Prostate gland (tissue), 2 donors: ENCODE data around the gene FRRS1L. TPM values are rescaled to one million over a fixed set of nuclear protein-coding genes. Genes with fewer than 3 reads are reported as not detected.

Source experiments
- DNase-seq: peaks from one replicate; pipeline ENCODE4 v3.0.0-alpha.2; 2019; ENCODE audit warnings: low spot score
- H3K27ac ChIP-seq, 2 donors: fragments of 200-600 bp; sonication (generic); 2 replicates each; pipeline ENCODE4 v1.5.1; 2017 to 2019
- H3K27me3 ChIP-seq: fragments of 200-600 bp; sonication (generic); replicated peaks from 2 replicates; pipeline ENCODE4 v1.5.1; 2019; ENCODE audit not compliant: insufficient read depth
- H3K36me3 ChIP-seq, 2 donors: fragments of 200-600 bp; sonication (generic); 1 replicate in 1 of 2; 2 replicates in 1 of 2; pipeline versions ENCODE4 v1.5.1 to v1.8.1; 2017 to 2019
- H3K4me1 ChIP-seq: fragments of 200-600 bp; sonication (generic); replicated peaks from 2 replicates; pipeline ENCODE4 v1.5.1; 2019
- H3K4me3 ChIP-seq, 2 donors: fragments of 200-600 bp; sonication (generic); 2 replicates each; pipeline ENCODE4 v1.5.1; 2017 to 2019
- H3K9me3 ChIP-seq: fragments of 200-600 bp; sonication (generic); 2 replicates; pipeline ENCODE4 v1.5.1; 2017
- CTCF ChIP-seq, 4 experiments: fragments of 200-600 bp in 2 of 4; fragments of 450-650 bp in 2 of 4; sonication (generic) in 2 of 4; IDR thresholded peaks; 1 replicate in 3 of 4; 2 replicates in 1 of 4; pipeline ENCODE4 v1.5.1; 2016 to 2019; ENCODE audit warnings: antibody characterized with exemption in 4 of 4, mild to moderate bottlenecking in 2 of 4, moderate library complexity in 2 of 4
- POLR2A ChIP-seq: fragments of 450-650 bp; IDR thresholded peaks from one replicate; pipeline ENCODE4 v1.6.1; 2016; ENCODE audit warnings: antibody characterized with exemption, mild to moderate bottlenecking
- POLR2AphosphoS5 ChIP-seq: sonication (generic); formaldehyde crosslinking; IDR thresholded peaks from one replicate; pipeline ENCODE4 v1.6.1; 2017; ENCODE audit warnings: antibody characterized with exemption
- WGBS: methylation state at CpG from one replicate; pipeline ENCODE4 v1.1.5; 2018; 5-methylcytosine and 5-hydroxymethylcytosine counted together
- intact Hi-C: fragments of 100-400 bp; cut with DNase I; formaldehyde crosslinking; loops from one replicate; pipeline ENCODE4 v1.14.2; 2022
- total RNA-seq, 2 donors: library from RNA; depleted of rRNA; stranded (reverse); fragments of >200 nt; gene quantifications; one replicate each; pipeline ENCODE4 v1.1.0, GENCODE V29; 2016

Gene FRRS1L
- total RNA-seq, 2 donors from 2014 or later = 1.6 to 11.9 TPM

GRCh38 chr9:109162677-109163076, 4.4 kb downstream of the FRRS1L start:
- WGBS = 92% methylated on average over 3 of the region's 3 CpGs
- DNase-seq = no peak
- no peaks in the 10 kb centered on the region for H3K4me1 ChIP-seq
- no peak for TF ChIP-seq POLR2A
- no peak for TF ChIP-seq CTCF (IDR thresholded peaks at IDR 0.05)
- no peak for TF ChIP-seq POLR2AphosphoS5
- intact Hi-C loops = no loop called here
- H3K27ac ChIP-seq = no peak overlapping the region
- no peak overlapping the region for H3K4me3 ChIP-seq
- H3K36me3 ChIP-seq = no peaks in the 10 kb centered on the region
- no peaks in the 10 kb centered on the region for H3K27me3 ChIP-seq
- H3K9me3 ChIP-seq = no peaks in the 10 kb centered on the region

GRCh38 chr9:109161471-109161870, 5.6 kb downstream of the FRRS1L start:
- no peaks in the 10 kb centered on the region for H3K27me3 ChIP-seq
- TF ChIP-seq CTCF (IDR thresholded peaks at IDR 0.05) (no peak), POLR2A (no peak), POLR2AphosphoS5 (no peak)
- H3K36me3 ChIP-seq = no peaks in the 10 kb centered on the region
- intact Hi-C loops = no loop called here
- WGBS = 80% methylated on average over 3 of the region's 3 CpGs
- H3K27ac ChIP-seq = no peak overlapping the region
- H3K9me3 ChIP-seq = no peaks in the 10 kb centered on the region
- H3K4me1 ChIP-seq = no peaks in the 10 kb centered on the region
- no peak for DNase-seq
- no peak overlapping the region for H3K4me3 ChIP-seq

GRCh38 chr9:109159583-109159982, 7.5 kb downstream of the FRRS1L start:
- Histone ChIP-seq H3K27ac (no peak overlapping the region), H3K36me3 (no peaks in the 10 kb centered on the region), H3K4me1 (no peaks in the 10 kb centered on the region), H3K4me3 (no peak overlapping the region), H3K27me3 (no peaks in the 10 kb centered on the region), H3K9me3 (no peaks in the 10 kb centered on the region)
- intact Hi-C loops = no loop called here
- no peak for TF ChIP-seq POLR2AphosphoS5
- TF ChIP-seq POLR2A = no peak
- TF ChIP-seq CTCF (IDR thresholded peaks at IDR 0.05) = no peak
- DNase-seq = no peak
- 90% methylated on average over 4 of the region's 4 CpGs for WGBS

- H3K36me3 ChIP-seq = no peaks in the 10 kb centered on the region
- H3K27me3 ChIP-seq = no peaks in the 10 kb centered on the region
- H3K9me3 ChIP-seq = no peaks in the 10 kb centered on the region
- H3K27ac ChIP-seq = no peak overlapping the region
- no peak overlapping the region for H3K4me3 ChIP-seq
- TF ChIP-seq POLR2A (no peak), CTCF (IDR thresholded peaks at IDR 0.05) (no peak), POLR2AphosphoS5 (no peak)
- no peak for DNase-seq
- H3K4me1 ChIP-seq = no peaks in the 10 kb centered on the region
- intact Hi-C loops = no loop called here
These were observed 8.4 kb downstream of the FRRS1L start for GRCh38 chr9:109158651-109159050.

GRCh38 chr9:109156708-109157107, 10.3 kb downstream of the FRRS1L start:
- intact Hi-C loops = no loop called here
- Histone ChIP-seq H3K36me3 (no peaks in the 10 kb centered on the region), H3K27ac (no peak overlapping the region), H3K27me3 (no peaks in the 10 kb centered on the region), H3K4me1 (no peaks in the 10 kb centered on the region), H3K4me3 (no peak overlapping the region), H3K9me3 (no peaks in the 10 kb centered on the region)
- WGBS = 80% methylated on average over 8 of the region's 8 CpGs
- DNase-seq = no peak
- TF ChIP-seq POLR2A = no peak
